ENCODE measurements around the gene KIAA1217.
"Not testable (repeated sequence)": the region's sequence is repeated elsewhere in the genome, so short reads cannot be mapped to it uniquely, and the experiment has no call there.

KIAA1217 gene

DNA sequence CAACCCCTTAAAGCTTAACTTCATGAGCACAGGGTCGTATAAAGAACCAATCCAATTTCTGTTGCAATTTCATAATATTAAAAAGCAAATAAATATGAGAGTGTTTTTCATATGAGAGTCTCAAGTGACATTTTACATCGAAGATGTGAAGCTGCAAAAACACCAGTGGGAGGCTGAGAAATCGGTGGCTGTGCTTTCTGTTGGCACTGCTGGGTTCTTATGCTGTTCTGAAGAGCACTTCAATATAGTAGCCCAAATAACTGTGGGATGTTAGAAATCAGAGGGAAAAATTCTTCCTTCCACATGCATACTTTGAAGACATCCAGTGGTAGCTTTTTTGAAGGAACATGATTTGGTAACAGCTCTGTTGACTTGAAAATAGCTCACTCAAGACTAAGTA lies 269.0 kb downstream of the KIAA1217 start:
- no peak for DNase-seq

DNA sequence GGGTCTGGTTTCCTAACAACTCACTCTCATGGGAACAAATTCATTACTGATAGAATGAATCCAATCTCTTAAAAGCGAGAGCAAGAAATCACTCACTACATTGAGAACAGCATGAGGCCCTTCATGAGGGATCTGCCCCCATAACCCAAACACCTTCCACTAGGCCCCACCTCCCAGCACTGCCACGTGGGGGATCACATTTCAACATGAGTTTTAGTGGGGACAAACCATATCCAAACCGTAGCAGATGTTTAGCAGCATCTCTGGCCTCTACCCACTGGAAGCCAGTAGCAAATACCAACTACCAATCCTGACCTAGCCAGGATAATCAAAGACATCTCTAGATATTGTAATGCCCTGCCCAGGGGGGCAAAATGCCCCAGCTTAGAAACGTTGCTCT lies 270.9 kb downstream of the KIAA1217 start:
- DNase-seq, result no peak

DNA sequence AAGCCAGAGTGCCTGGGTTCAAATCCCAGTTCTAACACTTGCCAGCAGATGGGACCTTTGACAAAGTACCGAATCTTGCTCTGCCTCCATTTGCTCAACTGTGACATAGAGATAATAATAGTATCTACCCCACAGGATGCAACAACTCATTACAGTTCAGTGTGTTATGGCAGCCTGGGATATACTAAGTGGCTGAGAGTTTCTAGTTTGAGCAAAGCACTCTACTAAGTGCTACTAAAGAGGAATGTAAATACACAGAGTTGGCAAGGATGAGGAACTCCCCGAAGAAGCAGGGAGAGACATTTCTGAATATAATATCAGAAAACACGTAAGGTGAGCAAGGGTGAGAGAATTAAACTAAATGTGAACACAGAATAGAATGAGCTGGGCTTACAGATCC lies 271.5 kb downstream of the KIAA1217 start:
- DNase-seq, result no peak

DNA sequence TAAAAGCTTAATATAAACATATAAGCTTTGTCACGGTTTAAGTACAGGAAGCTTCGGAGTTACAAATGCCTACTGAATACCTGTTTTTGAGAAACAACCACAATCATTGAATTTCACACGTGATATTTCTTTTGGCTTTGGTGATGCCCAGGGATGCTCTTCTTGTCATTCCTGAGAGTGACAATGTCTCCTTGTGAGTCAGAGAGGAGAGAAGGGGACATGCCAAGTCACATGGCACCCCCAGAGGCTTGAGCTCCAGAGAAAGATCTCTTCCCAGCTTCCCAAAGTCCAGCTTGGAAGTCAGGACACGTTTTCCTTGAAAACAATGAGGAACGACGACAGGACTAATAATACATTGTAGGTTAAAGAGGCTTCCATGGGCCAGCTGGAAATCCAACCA lies 272.3 kb downstream of the KIAA1217 start:
- no peak for DNase-seq

DNA sequence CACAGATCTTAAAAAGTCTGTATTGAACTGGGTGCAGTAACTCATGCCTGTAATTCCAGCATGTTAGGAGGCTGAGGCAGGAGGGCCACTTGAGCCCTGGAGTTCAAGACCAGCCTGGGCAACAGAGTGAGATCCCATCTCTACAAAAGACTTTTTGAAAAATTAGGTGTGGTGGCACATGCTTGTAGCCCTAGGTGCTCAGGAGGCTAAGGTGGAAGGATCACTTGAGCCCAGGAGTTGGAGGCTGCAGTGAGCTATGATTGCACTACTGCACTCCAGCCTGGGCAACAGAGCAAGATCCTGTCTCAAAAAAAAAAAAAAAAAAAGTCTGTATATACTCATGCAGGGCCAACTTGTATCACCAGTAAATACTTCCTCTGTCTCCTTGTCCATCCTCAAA lies 273.8 kb downstream of the KIAA1217 start:
- not testable (repeated sequence) for DNase-seq

DNA sequence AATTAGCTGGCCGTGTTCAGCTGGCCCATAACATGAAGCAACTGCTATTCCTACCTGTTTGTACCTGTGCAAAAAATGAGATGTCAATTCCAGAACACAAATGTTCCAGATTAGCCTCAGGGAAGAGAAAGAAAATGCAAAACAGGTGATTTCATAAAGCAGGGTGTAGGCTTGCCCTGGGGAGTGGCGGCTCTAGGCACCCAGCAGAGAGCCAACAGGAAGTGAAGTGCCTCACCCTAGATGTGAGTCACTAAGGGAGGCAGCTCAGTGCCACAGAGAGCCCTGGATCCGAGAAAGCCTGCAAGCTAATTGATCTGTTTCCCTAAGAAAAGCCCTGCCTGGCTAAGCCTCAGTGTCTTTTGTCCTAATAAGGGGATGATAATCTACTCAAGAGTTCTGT lies 274.8 kb downstream of the KIAA1217 start:
- no peak for DNase-seq

DNA sequence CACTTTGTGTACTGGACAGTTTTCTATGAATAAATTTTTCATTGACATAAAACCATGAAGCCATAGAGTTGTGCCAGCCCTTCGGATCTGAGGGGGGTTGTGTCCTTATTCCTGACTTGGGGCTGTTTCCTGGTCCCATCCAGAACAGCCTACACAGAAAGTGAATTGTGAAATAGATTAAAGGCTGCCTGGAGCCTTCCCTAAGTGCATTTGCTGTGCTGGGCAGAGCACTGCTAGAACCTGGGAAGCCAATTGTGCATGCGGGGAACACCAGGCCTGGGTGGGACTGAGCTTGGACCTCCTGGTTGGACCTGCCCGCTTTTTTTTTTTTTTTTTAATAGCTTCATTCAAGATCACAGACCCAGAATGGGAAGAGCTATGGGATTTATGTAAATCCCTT lies 275.8 kb downstream of the KIAA1217 start:
- no peak for DNase-seq

DNA sequence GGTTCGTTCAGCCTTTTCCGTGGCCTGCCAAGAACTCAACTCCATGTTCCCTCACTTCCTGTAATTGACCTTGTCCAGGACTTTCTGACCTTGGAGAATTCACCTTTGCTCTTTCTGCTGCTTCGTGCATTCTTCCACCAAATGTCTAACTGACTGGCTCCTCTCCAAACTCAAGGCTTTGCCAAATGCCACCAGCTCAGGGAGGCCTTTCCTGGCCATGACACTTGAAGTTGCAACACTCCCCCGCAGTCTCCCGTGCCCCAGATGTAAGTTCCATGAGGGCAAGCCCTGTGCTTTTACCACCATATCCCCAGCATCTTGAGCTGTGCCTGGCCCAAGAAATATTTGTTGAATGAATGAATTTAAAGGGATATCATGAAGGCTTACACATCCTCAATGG lies 276.4 kb downstream of the KIAA1217 start:
- no peak for DNase-seq

DNA sequence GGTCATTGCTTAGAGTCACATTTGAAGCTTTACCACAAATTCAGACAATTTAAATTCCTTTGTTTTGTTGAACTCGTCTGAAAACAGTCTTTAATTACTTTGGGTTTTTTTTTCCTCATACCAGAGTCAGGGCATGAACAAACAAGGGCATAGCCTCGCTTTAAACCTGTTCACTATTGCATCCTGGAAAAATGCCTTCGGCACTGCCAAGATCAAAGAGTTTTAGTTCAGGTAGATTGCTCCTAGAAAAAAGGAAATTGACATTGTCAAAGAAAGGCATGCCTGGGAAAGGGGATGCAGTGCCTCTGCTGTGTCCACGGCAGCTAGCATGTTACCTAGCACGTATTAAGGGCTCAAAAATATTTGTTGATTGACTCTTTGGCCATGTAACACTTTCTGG lies 279.7 kb downstream of the KIAA1217 start:
- no peak for DNase-seq

DNA sequence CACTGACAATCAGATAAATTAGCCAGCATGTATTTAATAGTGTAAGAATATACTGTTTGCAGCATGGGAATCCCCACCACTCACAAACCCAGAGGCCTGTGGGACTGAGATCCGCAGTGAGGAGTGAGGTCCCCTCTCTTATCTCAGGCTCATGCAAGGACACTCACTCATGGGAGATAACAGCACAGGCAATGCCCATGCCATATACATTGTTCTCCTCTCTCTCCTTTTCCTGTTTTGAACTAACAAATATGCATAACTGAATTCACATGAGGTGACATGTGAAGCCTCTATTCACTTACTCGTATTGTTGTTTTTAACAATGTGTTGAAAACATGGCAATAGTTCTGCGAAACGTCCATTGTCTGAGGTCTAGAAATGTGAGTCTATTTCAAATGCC lies 284.2 kb downstream of the KIAA1217 start:
- no peak for DNase-seq

DNA sequence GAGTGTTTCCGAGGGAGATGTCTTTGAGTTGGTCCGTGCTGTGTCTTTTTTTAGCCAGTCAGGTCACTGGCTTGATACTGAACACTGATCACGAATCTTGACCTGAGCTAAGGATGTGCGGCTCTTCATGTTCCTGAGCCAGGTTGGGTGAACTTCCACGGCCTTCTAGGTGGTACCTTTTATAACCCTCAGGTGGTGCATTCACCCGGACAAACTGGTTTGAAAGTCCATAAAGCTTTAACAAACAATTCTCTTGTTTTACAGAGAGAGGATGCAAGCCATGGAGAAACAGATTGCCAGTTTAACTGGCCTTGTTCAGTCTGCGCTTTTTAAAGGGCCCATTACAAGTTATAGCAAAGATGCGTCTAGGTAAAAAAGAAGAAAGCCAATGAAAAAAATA lies 285.3 kb downstream of the KIAA1217 start:
- DNase-seq, result no peak

DNA sequence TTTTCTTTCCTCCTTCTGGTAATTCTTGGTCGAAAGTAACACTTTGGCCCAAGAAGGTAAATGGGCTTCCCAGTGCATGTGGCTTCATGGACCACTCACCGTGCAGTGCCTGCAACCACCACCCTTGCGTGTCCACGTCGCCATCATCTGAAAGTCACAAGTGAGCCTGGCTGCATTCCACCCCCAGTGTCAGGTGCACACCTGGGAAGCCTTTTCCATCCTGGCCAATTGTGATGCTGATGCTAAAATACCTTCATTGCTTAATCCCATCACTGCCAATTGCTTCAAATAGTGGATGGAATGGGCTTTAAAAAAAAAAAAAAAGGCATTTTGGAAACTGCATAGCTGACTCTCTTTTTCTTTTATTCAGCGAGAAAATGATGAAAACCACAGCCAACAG lies 285.8 kb downstream of the KIAA1217 start:
- DNase-seq, result no peak

DNA sequence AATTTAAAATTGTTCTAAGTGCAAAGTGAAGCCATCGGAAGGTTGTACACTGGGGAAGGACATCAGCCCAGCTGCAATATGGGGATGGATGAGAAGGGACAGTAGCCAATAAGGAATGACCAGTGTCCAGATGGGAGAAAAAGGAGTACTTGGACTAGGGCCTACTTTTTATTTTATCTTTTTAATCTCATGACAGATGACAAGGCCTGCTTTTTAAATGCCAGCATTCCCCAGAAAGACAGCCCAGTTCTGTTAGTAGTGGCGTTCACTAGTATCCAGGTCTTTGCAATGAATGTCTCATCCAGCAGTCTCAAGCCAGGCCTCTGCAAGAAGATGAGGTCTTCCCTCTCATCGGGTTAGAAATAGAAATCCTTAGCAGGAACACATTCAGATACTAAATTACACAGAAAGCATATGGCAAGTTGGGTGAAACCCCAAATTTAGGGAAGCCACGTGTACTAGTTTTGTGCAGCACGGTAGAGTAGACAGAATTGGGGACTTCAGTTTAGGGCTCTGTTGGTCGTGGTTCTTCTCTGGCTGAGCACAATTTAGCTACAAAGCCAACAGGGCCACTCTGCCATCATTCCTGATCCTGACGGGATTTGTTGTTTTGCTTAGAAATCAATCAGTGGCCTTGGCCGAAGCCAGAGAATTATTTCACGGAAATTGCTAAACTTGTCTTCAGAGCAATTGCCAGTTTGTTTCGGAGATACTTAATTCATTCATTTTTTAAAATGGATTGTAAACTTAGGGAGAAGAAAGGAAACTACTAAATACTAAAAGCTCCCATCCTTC lies 286.9 kb downstream of the KIAA1217 start:
- no peak for DNase-seq

DNA sequence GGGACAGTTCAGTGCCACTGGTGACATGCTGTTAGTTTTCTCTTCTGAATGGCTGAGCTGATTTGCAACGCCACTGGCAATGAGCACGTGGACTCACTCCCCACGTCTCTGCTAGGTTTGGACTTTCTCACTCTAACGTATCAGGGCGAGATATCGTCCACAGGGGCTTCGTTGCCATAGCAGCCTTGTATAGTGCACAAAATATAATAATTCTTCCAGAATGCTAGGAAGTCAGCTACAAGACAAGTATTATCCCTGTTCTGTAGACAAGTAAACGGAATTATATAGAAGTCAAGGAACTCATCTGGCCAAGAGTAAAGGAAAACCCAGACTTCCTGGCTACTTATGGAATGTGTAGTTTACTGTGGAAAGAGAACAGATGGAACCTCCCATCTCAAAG lies 288.0 kb downstream of the KIAA1217 start:
- DNase-seq, result no peak

DNA sequence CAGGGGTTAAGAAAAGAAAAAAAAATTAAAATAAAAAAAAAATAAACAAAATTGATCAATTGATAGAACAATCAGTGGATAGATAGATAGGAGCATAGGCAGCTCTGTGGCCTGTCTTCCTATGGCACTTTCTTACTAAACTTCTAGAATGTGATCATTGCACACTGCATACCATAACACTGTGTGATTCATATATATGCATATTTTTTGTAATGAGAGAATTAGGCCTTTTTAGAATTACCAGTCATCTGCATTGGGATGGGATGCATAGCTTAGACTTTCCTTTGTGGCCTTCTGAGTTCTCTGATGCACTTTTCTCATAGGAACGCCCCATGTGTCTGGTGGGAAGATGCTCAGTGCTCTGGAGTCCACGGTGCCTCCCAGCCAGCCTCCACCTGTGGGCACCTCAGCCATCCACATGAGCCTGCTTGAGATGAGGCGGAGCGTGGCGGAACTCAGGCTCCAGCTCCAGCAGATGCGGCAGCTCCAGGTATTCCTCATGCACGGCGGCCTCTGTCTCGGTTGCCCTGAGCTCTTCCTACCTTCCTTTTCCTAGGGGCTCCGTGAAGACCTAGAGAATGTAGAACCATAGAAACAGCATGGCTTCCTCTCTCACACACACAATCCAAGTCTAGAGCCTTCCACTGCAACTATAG lies 292.2 kb downstream of the KIAA1217 start:
- no peak for DNase-seq

DNA sequence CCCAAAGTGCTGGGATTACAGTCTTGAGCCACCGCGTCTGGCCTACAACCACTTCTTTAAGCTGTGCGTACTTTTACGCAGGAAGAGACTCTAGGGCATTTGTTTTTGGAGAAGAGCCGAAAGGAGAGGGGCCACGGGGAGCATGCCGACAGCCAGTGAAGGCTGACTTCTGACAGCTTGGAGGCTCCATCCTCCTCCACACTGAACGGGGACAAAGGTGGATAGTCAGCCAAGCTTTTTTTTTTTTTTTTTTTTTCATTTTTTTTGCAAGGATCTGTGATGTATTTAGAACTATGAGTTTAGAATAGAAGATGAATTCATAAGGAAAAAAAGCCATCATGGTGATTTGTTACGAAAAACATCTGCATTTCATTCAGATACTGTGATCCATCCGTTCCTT lies 293.1 kb downstream of the KIAA1217 start:
- no peak for DNase-seq

DNA sequence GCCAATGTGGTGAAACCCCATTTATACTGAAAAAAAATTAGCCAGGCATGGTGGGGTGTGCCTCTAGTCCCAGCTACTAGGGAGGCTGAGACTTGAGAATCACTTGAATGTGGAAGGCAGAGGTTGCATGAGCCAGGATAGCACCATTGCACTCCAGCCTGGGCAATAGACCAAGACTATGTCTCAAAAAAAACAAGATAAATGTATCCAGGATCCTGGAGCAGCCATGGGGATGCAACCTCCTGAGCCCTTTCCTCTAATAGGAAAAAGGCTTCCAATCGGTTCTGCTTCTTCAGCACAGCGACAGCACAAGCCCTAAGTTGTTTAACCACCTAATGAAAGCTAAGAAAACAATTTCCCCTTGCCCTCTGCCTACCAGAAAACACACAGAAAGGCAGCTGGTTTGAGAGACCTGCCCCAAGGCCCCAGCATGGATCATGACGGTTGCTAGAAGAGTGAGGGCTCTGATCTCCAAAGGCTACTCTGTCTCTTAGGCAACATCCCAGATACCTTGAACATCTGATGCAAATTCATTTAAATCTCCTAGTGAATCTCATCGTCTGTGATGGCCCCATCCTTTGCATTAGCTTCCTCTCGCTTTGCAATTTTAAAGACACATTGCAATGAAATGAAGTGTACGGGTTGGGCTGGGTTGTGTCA lies 294.0 kb downstream of the KIAA1217 start:
- DNase-seq, result no peak

DNA sequence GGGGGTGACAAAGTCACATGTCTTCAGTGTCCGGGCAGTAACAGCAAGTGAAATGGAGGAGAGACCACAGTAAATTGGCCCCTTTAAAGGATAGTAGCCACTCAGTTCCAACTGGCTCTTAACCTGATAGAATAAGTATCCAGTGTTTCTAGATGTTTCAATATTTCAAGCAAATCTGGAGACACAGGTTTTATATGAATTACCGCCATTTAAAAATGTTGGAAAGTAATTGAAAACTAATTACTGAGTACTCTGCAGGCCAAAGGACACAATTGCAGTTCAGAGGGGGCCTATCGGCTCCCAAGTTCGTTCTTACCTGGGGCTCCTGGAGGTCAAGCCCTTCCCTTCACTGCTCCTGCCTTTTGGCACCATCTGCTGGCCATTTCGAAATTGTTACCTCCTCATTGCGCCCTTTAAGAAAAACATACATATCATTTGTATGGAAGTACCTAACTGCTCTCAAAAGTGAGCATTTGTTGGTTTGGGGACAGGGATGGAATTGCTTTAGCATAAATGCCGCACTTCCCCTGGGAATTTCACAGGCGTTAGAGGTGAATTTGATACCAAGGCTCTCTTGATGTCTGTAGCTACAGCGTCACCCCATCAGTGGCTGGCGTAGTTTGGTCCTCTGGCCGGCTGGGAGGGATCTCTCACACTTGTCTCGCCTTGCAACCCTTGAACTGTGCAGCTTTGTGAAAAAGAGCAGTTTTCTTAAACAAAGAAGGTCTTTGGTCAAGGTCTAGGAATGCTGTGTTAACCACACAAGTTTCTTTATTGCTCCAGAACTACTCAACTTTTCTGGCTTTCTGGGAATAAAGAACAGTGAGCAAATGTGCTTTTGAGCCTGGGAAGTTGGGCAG lies 294.8 kb downstream of the KIAA1217 start:
- peak; percentile 5 for DNase-seq

DNA sequence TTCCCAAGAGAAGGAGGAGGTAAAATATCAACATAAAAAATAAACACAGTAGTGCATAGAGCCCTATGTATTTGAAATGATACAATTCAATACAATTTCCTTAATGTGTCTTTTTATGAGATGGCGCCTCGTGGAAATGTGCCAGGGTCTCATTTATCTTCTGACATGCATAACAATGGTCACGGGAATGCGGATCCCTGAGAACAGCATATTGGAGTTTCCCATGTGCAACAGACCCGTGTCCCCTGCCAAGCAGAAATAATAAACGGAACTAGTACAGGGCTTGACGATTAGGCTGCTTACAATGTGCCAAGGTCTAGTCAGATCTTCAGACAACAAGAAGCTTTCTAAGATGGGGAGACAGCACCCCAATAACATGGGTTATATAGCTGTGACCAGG lies 296.8 kb downstream of the KIAA1217 start:
- DNase-seq, result no peak

DNA sequence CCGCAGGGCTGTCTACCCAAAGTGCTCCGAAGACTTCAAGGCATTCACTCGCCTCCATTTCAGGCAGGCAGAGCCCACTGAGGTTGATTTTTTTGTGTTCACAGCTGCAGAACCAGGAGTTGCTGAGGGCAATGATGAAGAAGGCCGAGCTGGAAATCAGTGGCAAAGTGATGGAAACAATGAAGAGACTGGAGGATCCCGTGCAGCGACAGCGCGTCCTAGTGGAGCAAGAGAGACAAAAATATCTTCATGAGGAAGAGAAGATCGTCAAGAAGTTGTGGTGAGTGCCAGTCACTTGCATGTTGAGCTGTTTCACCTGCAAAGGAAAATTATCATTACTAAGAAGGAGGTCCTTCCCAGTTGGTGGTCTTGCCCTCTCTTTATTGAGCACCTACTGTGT lies 304.2 kb downstream of the KIAA1217 start:
- DNase-seq, result no peak

DNA sequence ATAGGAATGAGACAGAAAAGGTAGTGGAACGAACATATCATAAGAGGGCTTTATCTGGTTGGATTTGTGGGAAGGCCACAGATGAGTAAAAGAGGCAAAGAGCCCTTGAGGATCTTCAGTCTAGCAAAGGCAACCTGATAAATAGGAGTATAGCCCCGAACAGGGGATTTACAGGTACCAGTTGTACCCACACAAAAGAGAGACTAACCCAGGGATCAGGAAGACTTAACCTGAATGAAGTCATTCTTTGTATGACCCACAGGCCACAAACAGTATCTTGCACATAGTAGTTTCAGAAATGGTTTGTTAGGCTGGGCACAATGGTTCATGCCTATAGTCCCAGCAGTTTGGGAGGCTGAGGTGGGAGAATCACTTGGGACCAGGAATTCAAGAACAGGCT lies 306.5 kb downstream of the KIAA1217 start:
- no peak for DNase-seq

DNA sequence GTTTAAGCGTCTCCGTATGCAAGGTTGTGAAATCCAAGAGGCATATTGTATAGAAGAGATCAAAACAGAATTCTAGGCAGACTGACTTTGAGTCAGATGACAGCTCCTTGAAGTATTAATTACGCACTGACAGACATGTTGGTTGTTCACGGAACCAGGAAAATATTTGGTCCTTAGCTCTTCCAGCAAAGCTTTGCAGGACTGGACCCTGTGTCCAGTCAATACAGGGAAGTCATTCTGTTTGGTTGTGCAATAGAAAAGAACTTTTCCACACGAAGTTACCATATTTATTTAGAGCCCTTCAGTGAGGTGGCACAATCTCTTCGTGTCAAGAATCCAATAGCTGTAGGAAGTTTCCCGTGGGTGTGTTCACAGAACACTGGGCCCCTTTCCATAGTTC lies 309.5 kb downstream of the KIAA1217 start:
- no peak for DNase-seq

DNA sequence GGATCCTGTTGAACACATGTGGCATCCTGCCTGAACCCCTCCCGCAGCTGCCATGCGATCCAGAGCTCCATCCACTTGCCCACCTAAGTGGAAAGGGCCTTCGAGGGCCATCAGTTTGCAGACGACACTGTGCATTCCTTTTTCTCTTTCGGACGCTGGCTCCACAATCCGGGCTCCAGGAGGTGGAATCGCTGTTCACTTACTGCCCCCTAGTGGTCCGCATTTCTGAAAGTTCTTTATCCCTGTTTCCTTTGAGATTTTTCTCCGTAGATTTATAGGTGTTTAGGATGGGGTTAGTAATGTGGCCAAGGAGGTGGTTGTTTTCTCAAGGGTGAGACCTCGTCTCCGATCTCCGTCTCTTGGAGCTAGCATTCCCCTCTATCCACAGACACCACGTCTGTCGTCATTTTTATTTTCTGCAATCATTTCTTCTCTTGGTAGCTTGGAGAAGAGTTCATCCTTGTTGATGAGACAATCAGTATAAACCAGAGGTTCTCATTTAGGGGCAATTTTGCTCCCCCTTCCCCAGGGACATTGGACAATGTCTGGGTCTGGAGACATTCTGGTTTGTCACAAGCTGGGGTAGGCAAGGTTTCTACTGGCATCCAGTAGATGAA lies 310.2 kb downstream of the KIAA1217 start:
- peak; percentile 20 for DNase-seq
